SK-N-SH (cell line): ENCODE data around the gene SLC4A8.

ENCODE experiments used
- CHD2 ChIP-seq: fragments of 150-350 bp; IDR thresholded peaks from 2 replicates; pipeline ENCODE4 v1.6.1; 2018; ENCODE audit warnings: low read length; ENCODE audit not compliant: partially characterized antibody
- ELF1 ChIP-seq: IDR thresholded peaks from 2 replicates; pipeline ENCODE4 v1.4.0; 2012
- EP300 ChIP-seq, 2 experiments: IDR thresholded peaks; 2 replicates each; pipeline versions ENCODE4 v1.4.0 to v1.6.1; 2012; ENCODE audit warnings: borderline replicate concordance in 1 of 2, low read depth in 1 of 2, low read length in 1 of 2
- EZH2phosphoT487 ChIP-seq: fragments of 200-600 bp; sonication (generic); IDR thresholded peaks from 2 replicates; pipeline ENCODE4 v1.6.1; 2017; ENCODE audit warnings: low read depth, mixed run types, mild to moderate bottlenecking, antibody characterized with exemption, moderate library complexity, borderline replicate concordance
- RAD21 ChIP-seq: IDR thresholded peaks from 2 replicates; pipeline ENCODE4 v1.6.1; 2012; ENCODE audit warnings: mild to moderate bottlenecking, low read length
- TAF1 ChIP-seq: IDR thresholded peaks from 2 replicates; pipeline ENCODE4 v1.6.1; 2012; ENCODE audit warnings: low read depth, mild to moderate bottlenecking, low read length, moderate library complexity, borderline replicate concordance
- TF ChIP-seq, protein P1 (sequence below): fragments of 150-350 bp; IDR thresholded peaks from 2 replicates; pipeline ENCODE4 v1.6.1; 2017; ENCODE audit warnings: antibody characterized with exemption, low read length, low read depth, borderline replicate concordance
- TF ChIP-seq, protein P2 (sequence below): fragments of 200-600 bp; sonication (generic); IDR thresholded peaks from 2 replicates; pipeline ENCODE4 v1.6.1; 2017; ENCODE audit warnings: antibody characterized with exemption, mild to moderate bottlenecking, moderate library complexity
- TF ChIP-seq, protein P3 (sequence below): fragments of 150-350 bp; IDR thresholded peaks from 2 replicates; pipeline ENCODE4 v1.6.1; 2016; ENCODE audit warnings: mild to moderate bottlenecking, low read depth, low read length

DNA sequence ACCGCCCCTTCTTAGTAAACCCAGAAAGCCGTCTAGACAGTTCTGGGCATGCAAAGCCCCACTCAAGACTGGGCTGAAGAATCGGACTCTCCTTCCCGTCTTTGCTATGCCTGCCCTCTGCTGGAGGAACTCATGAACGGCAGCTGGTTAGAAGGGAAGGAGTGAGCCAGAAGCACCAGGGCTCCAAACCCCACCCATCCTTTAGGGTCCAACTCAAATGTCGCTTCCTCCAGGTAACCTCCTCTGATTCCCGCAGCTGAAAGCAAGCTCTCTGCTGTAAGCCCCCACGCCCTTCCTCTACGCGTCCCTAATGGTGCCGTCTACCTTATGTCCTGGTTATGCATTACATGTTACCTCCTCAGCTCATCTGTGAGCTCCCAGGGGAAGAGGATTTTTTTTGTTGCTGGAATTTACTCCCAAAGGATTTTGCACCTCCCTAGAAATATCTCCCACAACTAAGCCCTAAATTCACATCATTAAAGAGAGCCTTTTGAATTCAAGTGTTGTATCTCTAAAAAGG is 107.4 kb downstream of the SLC4A8 start:
- TF ChIP-seq, protein P1, sequence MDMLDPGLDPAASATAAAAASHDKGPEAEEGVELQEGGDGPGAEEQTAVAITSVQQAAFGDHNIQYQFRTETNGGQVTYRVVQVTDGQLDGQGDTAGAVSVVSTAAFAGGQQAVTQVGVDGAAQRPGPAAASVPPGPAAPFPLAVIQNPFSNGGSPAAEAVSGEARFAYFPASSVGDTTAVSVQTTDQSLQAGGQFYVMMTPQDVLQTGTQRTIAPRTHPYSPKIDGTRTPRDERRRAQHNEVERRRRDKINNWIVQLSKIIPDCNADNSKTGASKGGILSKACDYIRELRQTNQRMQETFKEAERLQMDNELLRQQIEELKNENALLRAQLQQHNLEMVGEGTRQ: no peak
- no peak for TF ChIP-seq EZH2phosphoT487
- no peak for TF ChIP-seq EP300 (IDR thresholded peaks at IDR 0.05; ENCODE audit: borderline replicate concordance in 1 of 2, low read depth in 1 of 2, low read length in 1 of 2)
- peak; percentile 95 for TF ChIP-seq RAD21
- TF ChIP-seq, protein P2, sequence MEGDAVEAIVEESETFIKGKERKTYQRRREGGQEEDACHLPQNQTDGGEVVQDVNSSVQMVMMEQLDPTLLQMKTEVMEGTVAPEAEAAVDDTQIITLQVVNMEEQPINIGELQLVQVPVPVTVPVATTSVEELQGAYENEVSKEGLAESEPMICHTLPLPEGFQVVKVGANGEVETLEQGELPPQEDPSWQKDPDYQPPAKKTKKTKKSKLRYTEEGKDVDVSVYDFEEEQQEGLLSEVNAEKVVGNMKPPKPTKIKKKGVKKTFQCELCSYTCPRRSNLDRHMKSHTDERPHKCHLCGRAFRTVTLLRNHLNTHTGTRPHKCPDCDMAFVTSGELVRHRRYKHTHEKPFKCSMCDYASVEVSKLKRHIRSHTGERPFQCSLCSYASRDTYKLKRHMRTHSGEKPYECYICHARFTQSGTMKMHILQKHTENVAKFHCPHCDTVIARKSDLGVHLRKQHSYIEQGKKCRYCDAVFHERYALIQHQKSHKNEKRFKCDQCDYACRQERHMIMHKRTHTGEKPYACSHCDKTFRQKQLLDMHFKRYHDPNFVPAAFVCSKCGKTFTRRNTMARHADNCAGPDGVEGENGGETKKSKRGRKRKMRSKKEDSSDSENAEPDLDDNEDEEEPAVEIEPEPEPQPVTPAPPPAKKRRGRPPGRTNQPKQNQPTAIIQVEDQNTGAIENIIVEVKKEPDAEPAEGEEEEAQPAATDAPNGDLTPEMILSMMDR: peak; percentile 83
- TF ChIP-seq CHD2: no peak
- TF ChIP-seq, protein P3, sequence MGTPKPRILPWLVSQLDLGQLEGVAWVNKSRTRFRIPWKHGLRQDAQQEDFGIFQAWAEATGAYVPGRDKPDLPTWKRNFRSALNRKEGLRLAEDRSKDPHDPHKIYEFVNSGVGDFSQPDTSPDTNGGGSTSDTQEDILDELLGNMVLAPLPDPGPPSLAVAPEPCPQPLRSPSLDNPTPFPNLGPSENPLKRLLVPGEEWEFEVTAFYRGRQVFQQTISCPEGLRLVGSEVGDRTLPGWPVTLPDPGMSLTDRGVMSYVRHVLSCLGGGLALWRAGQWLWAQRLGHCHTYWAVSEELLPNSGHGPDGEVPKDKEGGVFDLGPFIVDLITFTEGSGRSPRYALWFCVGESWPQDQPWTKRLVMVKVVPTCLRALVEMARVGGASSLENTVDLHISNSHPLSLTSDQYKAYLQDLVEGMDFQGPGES: no peak
- no peak for TF ChIP-seq TAF1
- TF ChIP-seq ELF1: no peak
